Neural progenitor cell (in vitro differentiated cells): ENCODE measurements around the gene TYMP. TPM values are rescaled to one million over a fixed set of nuclear protein-coding genes. Genes with fewer than 3 reads are reported as not detected.

Experiments used
- DNase-seq: peaks from one replicate; pipeline ENCODE4 v3.0.0-alpha.2; 2016; ENCODE audit warnings: low spot score
- H2AFZ ChIP-seq: fragments of 200-600 bp; sonication (generic); replicated peaks from 2 replicates; pipeline ENCODE4 v1.6.1; 2016; ENCODE audit warnings: antibody characterized with exemption
- H3F3A ChIP-seq: fragments of 200-600 bp; sonication (generic); 2 replicates; pipeline ENCODE4 v1.6.1; 2016; ENCODE audit warnings: antibody characterized with exemption, low read depth
- H3K27ac ChIP-seq: fragments of 200-600 bp; sonication (generic); 2 replicates; pipeline ENCODE4 v1.5.1; 2016; ENCODE audit warnings: mild to moderate bottlenecking
- H3K27me3 ChIP-seq: fragments of 200-600 bp; sonication (generic); 2 replicates; pipeline ENCODE4 v1.6.1; 2016; ENCODE audit warnings: mild to moderate bottlenecking, moderate library complexity
- H3K36me3 ChIP-seq: fragments of 200-600 bp; sonication (generic); 2 replicates; pipeline ENCODE4 v1.5.1; 2016
- H3K4me1 ChIP-seq: fragments of 200-600 bp; sonication (generic); 2 replicates; pipeline ENCODE4 v1.6.1; 2016; ENCODE audit warnings: mixed run types
- H3K4me2 ChIP-seq: fragments of 200-600 bp; sonication (generic); 2 replicates; pipeline ENCODE4 v1.6.1; 2016
- H3K4me3 ChIP-seq: fragments of 200-600 bp; sonication (generic); 2 replicates; pipeline ENCODE4 v1.5.1; 2016
- H3K79me2 ChIP-seq: fragments of 200-600 bp; sonication (generic); 2 replicates; pipeline ENCODE4 v1.6.1; 2016; ENCODE audit warnings: low read depth
- H3K9ac ChIP-seq: fragments of 200-600 bp; sonication (generic); 2 replicates; pipeline ENCODE4 v1.6.1; 2016
- H3K9me3 ChIP-seq: fragments of 200-600 bp; sonication (generic); 2 replicates; pipeline ENCODE4 v1.5.1; 2016; ENCODE audit warnings: low read depth
- H4K20me1 ChIP-seq: fragments of 200-600 bp; sonication (generic); 2 replicates; pipeline ENCODE4 v1.6.1; 2016; ENCODE audit warnings: low read depth
- H3K27ac Mint-ChIP-seq: 3 replicates; pipeline ENCODE4 v1.8.0; 2021; ENCODE audit warnings: mixed read lengths
- H3K27me3 Mint-ChIP-seq: 2 replicates; pipeline ENCODE4 v1.8.0; 2022; ENCODE audit warnings: low read depth, mild to moderate bottlenecking, inconsistent platforms, moderate library complexity, mixed read lengths; ENCODE audit not compliant: insufficient read depth
- H3K36me3 Mint-ChIP-seq: 3 replicates; pipeline ENCODE4 v1.8.0; 2021; ENCODE audit warnings: mixed read lengths
- H3K4me1 Mint-ChIP-seq: 3 replicates; pipeline ENCODE4 v1.8.0; 2021; ENCODE audit warnings: mixed read lengths
- H3K4me3 Mint-ChIP-seq: 3 replicates; pipeline ENCODE4 v1.8.0; 2021; ENCODE audit warnings: mild to moderate bottlenecking, moderate library complexity, mixed read lengths
- H3K9me3 Mint-ChIP-seq: 3 replicates; pipeline ENCODE4 v1.8.0; 2020; ENCODE audit warnings: mixed read lengths
- CTCF ChIP-seq: fragments of 200-600 bp; sonication (generic); IDR thresholded peaks from 2 replicates; pipeline ENCODE4 v1.5.1; 2017; ENCODE audit warnings: antibody characterized with exemption, mild to moderate bottlenecking
- EZH2 ChIP-seq: fragments of 200-600 bp; sonication (generic); IDR thresholded peaks from 2 replicates; pipeline ENCODE4 v1.6.1; 2017; ENCODE audit warnings: antibody characterized with exemption, mild to moderate bottlenecking, moderate library complexity
- EZH2phosphoT487 ChIP-seq: fragments of 200-600 bp; sonication (generic); IDR thresholded peaks from 2 replicates; pipeline ENCODE4 v1.6.1; 2017; ENCODE audit warnings: antibody characterized with exemption
- total RNA-seq: library from RNA; depleted of rRNA; stranded (reverse); fragments of >200 nt; gene quantifications from 2 replicates; pipeline ENCODE4 v1.2.3, GENCODE V29; 2015; ENCODE audit warnings: low replicate concordance

TYMP gene
- total RNA-seq, 1 donor from 2014 or later, result not detected

DNA sequence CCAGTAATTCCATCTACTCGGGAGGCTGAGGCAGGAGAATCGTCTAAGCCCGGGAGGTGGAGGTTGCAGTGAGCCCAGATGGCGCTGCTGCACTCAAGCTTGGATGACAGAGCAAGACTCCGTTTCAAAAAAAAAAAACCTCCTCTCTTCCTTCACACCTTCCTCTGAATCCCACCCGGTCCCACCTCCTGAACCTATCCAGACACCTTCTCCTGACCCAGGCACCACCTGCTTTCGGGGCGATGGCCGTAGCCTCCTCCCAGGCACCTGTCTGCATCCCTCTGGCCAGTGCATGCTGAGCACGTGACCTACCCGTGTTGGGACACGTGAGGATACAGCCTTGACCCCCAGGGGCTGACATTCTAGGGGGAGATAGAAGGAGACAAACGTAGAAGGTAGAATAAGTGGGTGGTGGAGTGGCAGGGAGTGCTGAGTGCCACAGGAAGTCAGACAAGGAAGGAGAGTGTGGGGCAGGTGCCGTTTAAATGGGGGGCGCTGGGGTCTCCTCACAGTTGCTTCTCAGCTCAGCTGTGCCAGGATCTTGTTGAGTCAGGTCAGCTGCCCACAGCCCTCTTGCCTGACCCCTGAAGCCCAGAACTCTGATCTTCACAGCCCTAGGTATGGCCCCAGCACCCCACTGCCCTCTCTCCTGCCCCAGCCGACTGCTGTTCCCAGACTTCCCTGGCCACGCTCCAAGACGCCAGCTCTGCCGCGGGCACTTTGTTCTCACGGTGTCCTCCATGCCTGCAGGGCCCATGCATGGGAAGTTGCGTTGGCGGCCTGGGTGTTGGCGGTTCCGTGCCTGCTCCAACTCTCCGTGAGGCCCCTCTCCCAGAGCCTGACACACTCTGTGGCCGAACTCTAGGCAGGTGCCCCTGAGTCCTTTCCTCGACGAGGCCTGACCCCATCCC, 44.3 kb downstream of the TYMP start:
- no peak overlapping the region for H3K9ac ChIP-seq
- H3K27me3 ChIP-seq, result peaks cover 17% of the 10 kb centered on the region
- no peak overlapping the region for H2AFZ ChIP-seq
- no peak for DNase-seq
- peaks cover 3% of the 10 kb centered on the region for H3F3A ChIP-seq
- H3K4me1 Mint-ChIP-seq, result no peaks in the 10 kb centered on the region
- no peak overlapping the region for H3K4me2 ChIP-seq
- TF ChIP-seq CTCF (no peak), EZH2phosphoT487 (no peak), EZH2 (no peak)
- H3K4me1 ChIP-seq, result no peaks in the 10 kb centered on the region
- no peak overlapping the region for H3K27ac Mint-ChIP-seq
- H3K27me3 Mint-ChIP-seq, result peaks cover 12% of the 10 kb centered on the region
- no peaks in the 10 kb centered on the region for H3K9me3 Mint-ChIP-seq
- no peaks in the 10 kb centered on the region for H3K9me3 ChIP-seq
- no peaks in the 10 kb centered on the region for H4K20me1 ChIP-seq
- H3K4me3 Mint-ChIP-seq, result no peak overlapping the region
- H3K27ac ChIP-seq, result no peak overlapping the region
- no peaks in the 10 kb centered on the region for H3K36me3 ChIP-seq
- H3K79me2 ChIP-seq, result no peaks in the 10 kb centered on the region
- H3K36me3 Mint-ChIP-seq, result no peaks in the 10 kb centered on the region
- H3K4me3 ChIP-seq, result no peak overlapping the region

DNA sequence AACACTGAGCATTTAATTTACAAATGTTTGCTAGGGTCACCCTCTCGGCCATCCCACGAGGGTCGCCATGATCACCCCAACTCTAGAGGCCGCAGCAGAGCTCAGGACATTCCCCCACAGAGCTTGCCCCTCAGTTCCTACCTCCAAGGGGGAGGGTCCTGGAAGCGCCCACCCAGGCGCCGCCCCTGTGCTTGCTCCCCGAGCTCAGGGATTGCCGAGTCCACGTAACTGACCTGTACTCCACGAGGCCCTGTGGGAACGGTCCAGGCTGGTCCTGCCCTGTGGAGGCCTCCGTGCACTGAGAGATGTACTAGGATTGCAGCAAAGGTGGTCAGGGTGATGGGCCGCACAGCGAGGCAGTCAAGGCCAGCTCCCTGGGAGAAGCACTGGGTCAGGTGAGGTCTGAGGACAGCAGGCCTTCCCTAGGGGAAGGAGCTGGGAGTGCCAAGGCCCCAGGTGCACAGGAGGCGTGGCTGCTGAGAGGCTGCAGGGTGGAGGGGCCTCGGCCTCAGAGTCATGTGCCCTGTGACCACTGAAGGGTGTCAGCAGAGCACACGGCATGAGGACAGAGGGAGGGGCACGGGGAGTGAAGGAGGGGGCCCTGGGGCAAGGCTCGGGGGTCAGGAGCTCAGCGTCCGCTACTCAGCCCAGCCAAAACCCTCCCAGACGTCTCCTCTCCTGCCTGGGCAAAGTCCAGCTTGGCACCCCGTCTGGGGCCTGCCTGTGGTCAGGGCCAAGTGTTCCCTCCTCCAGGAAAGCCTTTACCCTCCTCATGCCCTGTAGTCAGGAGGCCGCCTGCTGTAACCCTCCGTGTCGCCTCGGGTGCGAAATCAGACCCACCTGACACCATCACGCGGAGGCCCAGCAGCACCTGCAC, 45.6 kb downstream of the TYMP start:
- Histone ChIP-seq H3K79me2 (no peaks in the 10 kb centered on the region), H3K36me3 (no peaks in the 10 kb centered on the region), H3K9ac (no peak overlapping the region), H3K27ac (no peak overlapping the region), H3K4me2 (no peak overlapping the region), H3K27me3 (peaks cover 30% of the 10 kb centered on the region), H3K9me3 (no peaks in the 10 kb centered on the region), H3K4me3 (no peak overlapping the region), H3K4me1 (no peaks in the 10 kb centered on the region), H2AFZ (no peak overlapping the region), H4K20me1 (no peaks in the 10 kb centered on the region), H3F3A (peaks cover 3% of the 10 kb centered on the region)
- peak overlapping the region; percentile 88 for H3K27ac Mint-ChIP-seq
- peaks cover 2% of the 10 kb centered on the region for H3K9me3 Mint-ChIP-seq
- H3K36me3 Mint-ChIP-seq, result no peaks in the 10 kb centered on the region
- DNase-seq, result no peak
- H3K4me3 Mint-ChIP-seq, result no peak overlapping the region
- H3K27me3 Mint-ChIP-seq, result peaks cover 24% of the 10 kb centered on the region
- TF ChIP-seq CTCF, result no peak
- H3K4me1 Mint-ChIP-seq, result peaks cover 2% of the 10 kb centered on the region

- DNase-seq, result no peak
- peaks cover 31% of the 10 kb centered on the region for H3K27me3 Mint-ChIP-seq
- no peak overlapping the region for H3K4me2 ChIP-seq
- peaks cover 3% of the 10 kb centered on the region for H3F3A ChIP-seq
- H3K4me1 ChIP-seq, result no peaks in the 10 kb centered on the region
- H3K36me3 Mint-ChIP-seq, result no peaks in the 10 kb centered on the region
- H3K4me3 Mint-ChIP-seq, result no peak overlapping the region
- H3K4me3 ChIP-seq, result no peak overlapping the region
- no peaks in the 10 kb centered on the region for H3K36me3 ChIP-seq
- no peaks in the 10 kb centered on the region for H4K20me1 ChIP-seq
- no peak overlapping the region for H3K9ac ChIP-seq
- H3K9me3 ChIP-seq, result no peaks in the 10 kb centered on the region
- no peak overlapping the region for H2AFZ ChIP-seq
- H3K27ac ChIP-seq, result no peak overlapping the region
- H3K27ac Mint-ChIP-seq, result no peak overlapping the region
- H3K4me1 Mint-ChIP-seq, result peaks cover 2% of the 10 kb centered on the region
- H3K79me2 ChIP-seq, result no peaks in the 10 kb centered on the region
- H3K9me3 Mint-ChIP-seq, result peaks cover 2% of the 10 kb centered on the region
- no peak for TF ChIP-seq EZH2
- TF ChIP-seq CTCF, result no peak
- no peak for TF ChIP-seq EZH2phosphoT487
- peaks cover 36% of the 10 kb centered on the region for H3K27me3 ChIP-seq
Observed at GRCh38 chr22:50483556-50483955, 46.3 kb downstream of the TYMP start.
